GM23338 (cell line): Measurements from ENCODE around the gene SEC23A. TPM values are rescaled to one million over a fixed set of nuclear protein-coding genes. Genes with fewer than 3 reads are reported as not detected.

Source experiments
- ATAC-seq: fragments of 200-7000 bp; cut with Tn5 transposase; 3 replicates; pipeline ENCODE4 v1.9.1; 2020
- DNase-seq: peaks from one replicate; pipeline ENCODE4 v3.0.0-alpha.2; 2015; ENCODE audit warnings: low spot score
- H2AFZ ChIP-seq: fragments of 200-600 bp; sonication (generic); 2 replicates; pipeline ENCODE4 v1.8.0; 2016; ENCODE audit warnings: antibody characterized with exemption, mild to moderate bottlenecking, moderate library complexity
- H3F3A ChIP-seq: fragments of 200-600 bp; sonication (generic); replicated peaks from 2 replicates; pipeline ENCODE4 v1.8.0; 2017; ENCODE audit warnings: antibody characterized with exemption, mixed run types, low read depth
- H3K27ac ChIP-seq: fragments of 200-600 bp; sonication (generic); 2 replicates; pipeline ENCODE4 v1.6.1; 2016; ENCODE audit warnings: low read depth
- H3K27me3 ChIP-seq: fragments of 200-600 bp; sonication (generic); 2 replicates; pipeline ENCODE4 v1.8.0; 2016; ENCODE audit warnings: mild to moderate bottlenecking, mixed run types, moderate library complexity; ENCODE audit not compliant: insufficient read depth
- H3K36me3 ChIP-seq: fragments of 200-600 bp; sonication (generic); 2 replicates; pipeline ENCODE4 v1.8.0; 2016; ENCODE audit warnings: mild to moderate bottlenecking; ENCODE audit not compliant: insufficient read depth
- H3K4me1 ChIP-seq: fragments of 200-600 bp; sonication (generic); 2 replicates; pipeline ENCODE4 v1.8.0; 2016; ENCODE audit warnings: mild to moderate bottlenecking, moderate library complexity; ENCODE audit not compliant: insufficient read depth
- H3K4me2 ChIP-seq: fragments of 200-600 bp; sonication (generic); 2 replicates; pipeline ENCODE4 v1.7.1; 2017; ENCODE audit warnings: mixed run types
- H3K4me3 ChIP-seq: fragments of 200-600 bp; sonication (generic); 2 replicates; pipeline ENCODE4 v1.6.1; 2016; ENCODE audit warnings: mixed run types
- H3K79me2 ChIP-seq: fragments of 200-600 bp; sonication (generic); replicated peaks from 2 replicates; pipeline ENCODE4 v1.8.0; 2017; ENCODE audit warnings: mild to moderate bottlenecking; ENCODE audit not compliant: insufficient read depth
- H3K9me2 ChIP-seq: fragments of 200-600 bp; sonication (generic); 2 replicates; pipeline ENCODE4 v1.8.0; 2017; ENCODE audit not compliant: insufficient read depth
- H4K20me1 ChIP-seq: fragments of 200-600 bp; sonication (generic); replicated peaks from 2 replicates; pipeline ENCODE4 v1.8.0; 2017; ENCODE audit warnings: mild to moderate bottlenecking; ENCODE audit not compliant: insufficient read depth
- H3K27ac Mint-ChIP-seq: 2 replicates; pipeline ENCODE4 v1.8.0; 2020; ENCODE audit warnings: inconsistent platforms, mild to moderate bottlenecking, moderate library complexity, mixed read lengths
- H3K27me3 Mint-ChIP-seq: 3 replicates; pipeline ENCODE4 v1.8.0; 2022; ENCODE audit warnings: low read depth, mild to moderate bottlenecking, moderate library complexity, mixed read lengths, inconsistent platforms; ENCODE audit not compliant: insufficient read depth, poor library complexity
- H3K36me3 Mint-ChIP-seq: 3 replicates; pipeline ENCODE4 v1.8.0; 2021; ENCODE audit warnings: low read depth, mild to moderate bottlenecking, inconsistent platforms, moderate library complexity, mixed read lengths
- H3K4me1 Mint-ChIP-seq: 3 replicates; pipeline ENCODE4 v1.8.0; 2020; ENCODE audit warnings: mild to moderate bottlenecking, inconsistent platforms, mixed read lengths
- H3K4me3 Mint-ChIP-seq: 3 replicates; pipeline ENCODE4 v1.8.0; 2021; ENCODE audit warnings: moderate library complexity, mild to moderate bottlenecking, inconsistent platforms, mixed read lengths
- H3K9me3 Mint-ChIP-seq: 3 replicates; pipeline ENCODE4 v1.8.0; 2020; ENCODE audit warnings: moderate library complexity, mild to moderate bottlenecking, inconsistent platforms, mixed read lengths
- EZH2 ChIP-seq: fragments of 200-600 bp; sonication (generic); IDR thresholded peaks from one replicate; pipeline ENCODE4 v1.8.0; 2017; ENCODE audit warnings: antibody characterized with exemption, mild to moderate bottlenecking, low read depth; ENCODE audit not compliant: unreplicated experiment
- EZH2phosphoT487 ChIP-seq: fragments of 200-600 bp; sonication (generic); IDR thresholded peaks from one replicate; pipeline ENCODE4 v1.8.1; 2018; ENCODE audit warnings: antibody characterized with exemption; ENCODE audit not compliant: unreplicated experiment
- JUNB ChIP-seq: IDR thresholded peaks from one replicate; pipeline ENCODE4 v1.6.1; 2016; ENCODE audit warnings: antibody characterized with exemption; ENCODE audit not compliant: unreplicated experiment
- NANOG ChIP-seq: IDR thresholded peaks from 2 replicates; pipeline ENCODE4 v1.6.1; 2016; ENCODE audit warnings: antibody characterized with exemption, borderline replicate concordance
- POLR2AphosphoS5 ChIP-seq: IDR thresholded peaks from 2 replicates; pipeline ENCODE4 v1.6.1; 2016; ENCODE audit warnings: antibody characterized with exemption, low read depth
- ZNF331 ChIP-seq: fragments of 250-450 bp; sonication (Bioruptor Pico); IDR thresholded peaks from 2 replicates; pipeline ENCODE4 v1.5.0; 2020; ENCODE audit warnings: low read depth, mild to moderate bottlenecking, moderate library complexity
- polyA plus RNA-seq: library from polyadenylated mRNA; unstranded; fragments of >200 nt; fragmentation: Nextera tagmentation; extraction: Ambion mirVana; gene quantifications from 2 replicates; pipeline ENCODE4 v1.2.1, GENCODE V29; 2016
- total RNA-seq: library from RNA; depleted of rRNA; stranded (reverse); fragments of >200 nt; shearing (Covaris generic); gene quantifications from 2 replicates; pipeline ENCODE4 v1.2.3, GENCODE V29; 2014
- TF ChIP-seq, protein P1 (sequence below): IDR thresholded peaks from one replicate; pipeline ENCODE4 v1.6.1; 2018; ENCODE audit warnings: antibody characterized with exemption; ENCODE audit not compliant: unreplicated experiment
- TF ChIP-seq, protein P2 (sequence below), 2 experiments: fragments of 200-600 bp in 1 of 2; sonication (generic) in 1 of 2; conservative IDR thresholded peaks; 2 replicates each; pipeline versions ENCODE4 v1.5.1 to v1.6.1; 2016 to 2017; ENCODE audit warnings: antibody characterized with exemption in 2 of 2, low read depth in 2 of 2, mild to moderate bottlenecking in 2 of 2, moderate library complexity in 1 of 2
- TF ChIP-seq, protein P3 (sequence below): fragments of 250-450 bp; sonication (Bioruptor Pico); IDR thresholded peaks from 2 replicates; pipeline ENCODE4 v1.5.0; 2020; ENCODE audit warnings: mild to moderate bottlenecking, moderate library complexity

SEC23A gene
- total and polyA plus RNA-seq, 2 experiments from 2014 or later = 22.7 to 89.9 TPM

DNA sequence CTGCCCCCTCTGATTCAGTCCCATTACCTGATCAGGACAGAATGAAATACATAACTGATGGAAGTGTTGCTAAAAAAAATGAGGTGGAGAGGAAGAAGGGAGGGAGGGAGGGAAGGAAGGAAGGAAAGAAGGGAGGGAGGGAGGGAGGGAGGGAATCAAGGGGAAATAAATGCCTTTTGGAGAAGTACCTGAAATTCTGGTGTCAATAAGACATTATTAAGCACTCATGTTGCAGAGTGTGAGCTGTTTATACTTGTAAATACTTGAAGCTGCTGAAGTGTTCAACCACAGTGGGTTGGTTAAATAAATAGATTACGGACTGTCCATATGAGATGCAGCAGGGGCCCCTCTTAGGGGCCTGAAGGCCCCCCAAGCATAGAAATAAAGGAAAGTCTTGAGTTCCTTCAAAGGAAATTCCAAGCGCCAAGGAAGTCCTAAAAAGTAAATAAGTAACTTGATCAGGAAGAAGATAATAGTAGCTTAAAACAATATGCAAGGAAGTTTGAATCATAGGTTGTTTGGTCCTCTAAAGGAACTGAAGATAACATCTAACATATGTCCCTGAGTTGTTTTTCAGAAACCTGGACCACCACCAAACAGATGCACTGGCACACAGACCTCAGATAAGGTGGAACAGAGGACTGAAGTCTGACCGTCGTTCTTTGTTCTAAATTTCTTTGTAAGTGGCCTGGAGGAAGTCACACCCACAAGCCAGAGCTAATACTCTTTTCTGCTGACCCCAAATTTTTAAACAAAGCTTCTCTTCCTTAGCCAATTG is 110.8 kb downstream of the SEC23A start:
- no peak for TF ChIP-seq ZNF331 (CRISPR knock-in tag)
- no peak for TF ChIP-seq EZH2phosphoT487
- TF ChIP-seq JUNB = no peak
- TF ChIP-seq POLR2AphosphoS5 = no peak
- TF ChIP-seq, protein P1, sequence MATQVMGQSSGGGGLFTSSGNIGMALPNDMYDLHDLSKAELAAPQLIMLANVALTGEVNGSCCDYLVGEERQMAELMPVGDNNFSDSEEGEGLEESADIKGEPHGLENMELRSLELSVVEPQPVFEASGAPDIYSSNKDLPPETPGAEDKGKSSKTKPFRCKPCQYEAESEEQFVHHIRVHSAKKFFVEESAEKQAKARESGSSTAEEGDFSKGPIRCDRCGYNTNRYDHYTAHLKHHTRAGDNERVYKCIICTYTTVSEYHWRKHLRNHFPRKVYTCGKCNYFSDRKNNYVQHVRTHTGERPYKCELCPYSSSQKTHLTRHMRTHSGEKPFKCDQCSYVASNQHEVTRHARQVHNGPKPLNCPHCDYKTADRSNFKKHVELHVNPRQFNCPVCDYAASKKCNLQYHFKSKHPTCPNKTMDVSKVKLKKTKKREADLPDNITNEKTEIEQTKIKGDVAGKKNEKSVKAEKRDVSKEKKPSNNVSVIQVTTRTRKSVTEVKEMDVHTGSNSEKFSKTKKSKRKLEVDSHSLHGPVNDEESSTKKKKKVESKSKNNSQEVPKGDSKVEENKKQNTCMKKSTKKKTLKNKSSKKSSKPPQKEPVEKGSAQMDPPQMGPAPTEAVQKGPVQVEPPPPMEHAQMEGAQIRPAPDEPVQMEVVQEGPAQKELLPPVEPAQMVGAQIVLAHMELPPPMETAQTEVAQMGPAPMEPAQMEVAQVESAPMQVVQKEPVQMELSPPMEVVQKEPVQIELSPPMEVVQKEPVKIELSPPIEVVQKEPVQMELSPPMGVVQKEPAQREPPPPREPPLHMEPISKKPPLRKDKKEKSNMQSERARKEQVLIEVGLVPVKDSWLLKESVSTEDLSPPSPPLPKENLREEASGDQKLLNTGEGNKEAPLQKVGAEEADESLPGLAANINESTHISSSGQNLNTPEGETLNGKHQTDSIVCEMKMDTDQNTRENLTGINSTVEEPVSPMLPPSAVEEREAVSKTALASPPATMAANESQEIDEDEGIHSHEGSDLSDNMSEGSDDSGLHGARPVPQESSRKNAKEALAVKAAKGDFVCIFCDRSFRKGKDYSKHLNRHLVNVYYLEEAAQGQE = no peak
- TF ChIP-seq EZH2 = no peak
- TF ChIP-seq, protein P2, sequence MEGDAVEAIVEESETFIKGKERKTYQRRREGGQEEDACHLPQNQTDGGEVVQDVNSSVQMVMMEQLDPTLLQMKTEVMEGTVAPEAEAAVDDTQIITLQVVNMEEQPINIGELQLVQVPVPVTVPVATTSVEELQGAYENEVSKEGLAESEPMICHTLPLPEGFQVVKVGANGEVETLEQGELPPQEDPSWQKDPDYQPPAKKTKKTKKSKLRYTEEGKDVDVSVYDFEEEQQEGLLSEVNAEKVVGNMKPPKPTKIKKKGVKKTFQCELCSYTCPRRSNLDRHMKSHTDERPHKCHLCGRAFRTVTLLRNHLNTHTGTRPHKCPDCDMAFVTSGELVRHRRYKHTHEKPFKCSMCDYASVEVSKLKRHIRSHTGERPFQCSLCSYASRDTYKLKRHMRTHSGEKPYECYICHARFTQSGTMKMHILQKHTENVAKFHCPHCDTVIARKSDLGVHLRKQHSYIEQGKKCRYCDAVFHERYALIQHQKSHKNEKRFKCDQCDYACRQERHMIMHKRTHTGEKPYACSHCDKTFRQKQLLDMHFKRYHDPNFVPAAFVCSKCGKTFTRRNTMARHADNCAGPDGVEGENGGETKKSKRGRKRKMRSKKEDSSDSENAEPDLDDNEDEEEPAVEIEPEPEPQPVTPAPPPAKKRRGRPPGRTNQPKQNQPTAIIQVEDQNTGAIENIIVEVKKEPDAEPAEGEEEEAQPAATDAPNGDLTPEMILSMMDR (conservative IDR thresholded peaks at IDR 0.05; ENCODE audit: low read depth in 2 of 2) = no peak
- TF ChIP-seq NANOG = no peak
- TF ChIP-seq, protein P3, sequence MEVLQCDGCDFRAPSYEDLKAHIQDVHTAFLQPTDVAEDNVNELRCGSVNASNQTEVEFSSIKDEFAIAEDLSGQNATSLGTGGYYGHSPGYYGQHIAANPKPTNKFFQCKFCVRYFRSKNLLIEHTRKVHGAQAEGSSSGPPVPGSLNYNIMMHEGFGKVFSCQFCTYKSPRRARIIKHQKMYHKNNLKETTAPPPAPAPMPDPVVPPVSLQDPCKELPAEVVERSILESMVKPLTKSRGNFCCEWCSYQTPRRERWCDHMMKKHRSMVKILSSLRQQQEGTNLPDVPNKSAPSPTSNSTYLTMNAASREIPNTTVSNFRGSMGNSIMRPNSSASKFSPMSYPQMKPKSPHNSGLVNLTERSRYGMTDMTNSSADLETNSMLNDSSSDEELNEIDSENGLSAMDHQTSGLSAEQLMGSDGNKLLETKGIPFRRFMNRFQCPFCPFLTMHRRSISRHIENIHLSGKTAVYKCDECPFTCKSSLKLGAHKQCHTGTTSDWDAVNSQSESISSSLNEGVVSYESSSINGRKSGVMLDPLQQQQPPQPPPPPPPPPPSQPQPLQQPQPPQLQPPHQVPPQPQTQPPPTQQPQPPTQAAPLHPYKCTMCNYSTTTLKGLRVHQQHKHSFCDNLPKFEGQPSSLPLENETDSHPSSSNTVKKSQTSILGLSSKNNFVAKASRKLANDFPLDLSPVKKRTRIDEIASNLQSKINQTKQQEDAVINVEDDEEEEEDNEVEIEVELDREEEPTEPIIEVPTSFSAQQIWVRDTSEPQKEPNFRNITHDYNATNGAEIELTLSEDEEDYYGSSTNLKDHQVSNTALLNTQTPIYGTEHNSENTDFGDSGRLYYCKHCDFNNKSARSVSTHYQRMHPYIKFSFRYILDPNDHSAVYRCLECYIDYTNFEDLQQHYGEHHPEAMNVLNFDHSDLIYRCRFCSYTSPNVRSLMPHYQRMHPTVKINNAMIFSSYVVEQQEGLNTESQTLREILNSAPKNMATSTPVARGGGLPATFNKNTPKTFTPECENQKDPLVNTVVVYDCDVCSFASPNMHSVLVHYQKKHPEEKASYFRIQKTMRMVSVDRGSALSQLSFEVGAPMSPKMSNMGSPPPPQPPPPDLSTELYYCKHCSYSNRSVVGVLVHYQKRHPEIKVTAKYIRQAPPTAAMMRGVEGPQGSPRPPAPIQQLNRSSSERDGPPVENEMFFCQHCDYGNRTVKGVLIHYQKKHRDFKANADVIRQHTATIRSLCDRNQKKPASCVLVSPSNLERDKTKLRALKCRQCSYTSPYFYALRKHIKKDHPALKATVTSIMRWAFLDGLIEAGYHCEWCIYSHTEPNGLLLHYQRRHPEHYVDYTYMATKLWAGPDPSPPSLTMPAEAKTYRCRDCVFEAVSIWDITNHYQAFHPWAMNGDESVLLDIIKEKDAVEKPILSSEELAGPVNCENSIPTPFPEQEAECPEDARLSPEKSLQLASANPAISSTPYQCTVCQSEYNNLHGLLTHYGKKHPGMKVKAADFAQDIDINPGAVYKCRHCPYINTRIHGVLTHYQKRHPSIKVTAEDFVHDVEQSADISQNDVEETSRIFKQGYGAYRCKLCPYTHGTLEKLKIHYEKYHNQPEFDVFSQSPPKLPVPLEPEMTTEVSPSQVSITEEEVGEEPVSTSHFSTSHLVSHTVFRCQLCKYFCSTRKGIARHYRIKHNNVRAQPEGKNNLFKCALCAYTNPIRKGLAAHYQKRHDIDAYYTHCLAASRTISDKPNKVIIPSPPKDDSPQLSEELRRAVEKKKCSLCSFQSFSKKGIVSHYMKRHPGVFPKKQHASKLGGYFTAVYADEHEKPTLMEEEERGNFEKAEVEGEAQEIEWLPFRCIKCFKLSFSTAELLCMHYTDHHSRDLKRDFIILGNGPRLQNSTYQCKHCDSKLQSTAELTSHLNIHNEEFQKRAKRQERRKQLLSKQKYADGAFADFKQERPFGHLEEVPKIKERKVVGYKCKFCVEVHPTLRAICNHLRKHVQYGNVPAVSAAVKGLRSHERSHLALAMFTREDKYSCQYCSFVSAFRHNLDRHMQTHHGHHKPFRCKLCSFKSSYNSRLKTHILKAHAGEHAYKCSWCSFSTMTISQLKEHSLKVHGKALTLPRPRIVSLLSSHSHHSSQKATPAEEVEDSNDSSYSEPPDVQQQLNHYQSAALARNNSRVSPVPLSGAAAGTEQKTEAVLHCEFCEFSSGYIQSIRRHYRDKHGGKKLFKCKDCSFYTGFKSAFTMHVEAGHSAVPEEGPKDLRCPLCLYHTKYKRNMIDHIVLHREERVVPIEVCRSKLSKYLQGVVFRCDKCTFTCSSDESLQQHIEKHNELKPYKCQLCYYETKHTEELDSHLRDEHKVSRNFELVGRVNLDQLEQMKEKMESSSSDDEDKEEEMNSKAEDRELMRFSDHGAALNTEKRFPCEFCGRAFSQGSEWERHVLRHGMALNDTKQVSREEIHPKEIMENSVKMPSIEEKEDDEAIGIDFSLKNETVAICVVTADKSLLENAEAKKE (CRISPR knock-in tag) = no peak
- no peaks in the 10 kb centered on the region for H4K20me1 ChIP-seq
- H3K27me3 ChIP-seq = no peaks in the 10 kb centered on the region
- H3K27me3 Mint-ChIP-seq = no peaks in the 10 kb centered on the region
- H3K9me2 ChIP-seq = no peaks in the 10 kb centered on the region
- H3K36me3 ChIP-seq = no peaks in the 10 kb centered on the region
- no peak overlapping the region for H3K4me3 ChIP-seq
- no peaks in the 10 kb centered on the region for H3K36me3 Mint-ChIP-seq
- H3K27ac ChIP-seq = no peak overlapping the region
- H3K9me3 Mint-ChIP-seq = no peaks in the 10 kb centered on the region
- H2AFZ ChIP-seq = peak overlapping the region; percentile 83; the same call in 1 of the 2 replicates
- H3K27ac Mint-ChIP-seq = no peak overlapping the region
- DNase-seq (no peak), ATAC-seq (no peak)
- H3K4me3 Mint-ChIP-seq = no peak overlapping the region
- H3K79me2 ChIP-seq = no peaks in the 10 kb centered on the region
- H3K4me2 ChIP-seq = no peak overlapping the region
- peaks cover 8% of the 10 kb centered on the region for H3K4me1 Mint-ChIP-seq
- no peaks in the 10 kb centered on the region for H3F3A ChIP-seq
- H3K4me1 ChIP-seq = no peaks in the 10 kb centered on the region; the same call in 1 of the 2 replicates
